H1 (cell line): ENCODE data around the gene SULT6B1. TPM values are rescaled to one million over a fixed set of nuclear protein-coding genes. Genes with fewer than 3 reads are reported as not detected.

Source experiments
- CTCF ChIA-PET: fragments of 300-600 bp; sonication (Branson Sonifier 250); formaldehyde crosslinking; loops from one replicate; lab custom pipeline; 2021; ENCODE audit not compliant: partially characterized antibody; lab: Charles Lee
- POLR2A ChIA-PET: fragments of 300-600 bp; sonication (Branson Sonifier 250); formaldehyde crosslinking; loops from one replicate; lab custom pipeline; 2021; ENCODE audit warnings: inconsistent platforms; ENCODE audit not compliant: partially characterized antibody; lab: Charles Lee
- DNase-seq, 2 experiments: peaks; one replicate each; pipeline versions ENCODE4 v3.0.0 to v3.0.0-alpha.2; 2010 to 2022; ENCODE audit warnings: low spot score in 2 of 2, low read depth in 1 of 2, mixed read lengths in 1 of 2
- FAIRE-seq: peaks from 2 replicates; lab custom pipeline; 2011; peaks lifted over from hg19 to GRCh38; lab: Jason Lieb, UNC
- H2AFZ ChIP-seq: 2 replicates; pipeline ENCODE4 v1.8.1; 2012; ENCODE audit warnings: low read length, inconsistent platforms
- H2AK5ac ChIP-seq: 2 replicates; pipeline ENCODE4 v1.6.1; 2013; ENCODE audit warnings: low read depth, low read length
- H2BK120ac ChIP-seq: replicated peaks from 2 replicates; pipeline ENCODE3; 2013; ENCODE audit warnings: low read depth, low read length, inconsistent platforms
- H2BK12ac ChIP-seq: 2 replicates; pipeline ENCODE4 v1.6.1; 2013; ENCODE audit warnings: low read depth, low read length
- H2BK15ac ChIP-seq: 2 replicates; pipeline ENCODE4 v1.6.1; 2013; ENCODE audit warnings: low read length
- H2BK20ac ChIP-seq: 2 replicates; pipeline ENCODE4 v1.6.1; 2013; ENCODE audit warnings: low read length
- H2BK5ac ChIP-seq: 2 replicates; pipeline ENCODE4 v1.6.1; 2013; ENCODE audit warnings: low read depth, low read length
- H3K14ac ChIP-seq: 2 replicates; pipeline ENCODE4 v1.6.1; 2013; ENCODE audit warnings: inconsistent platforms; ENCODE audit not compliant: insufficient read length
- H3K18ac ChIP-seq: 2 replicates; pipeline ENCODE4 v1.6.1; 2013; ENCODE audit warnings: low read length; ENCODE audit errors: extremely low read depth
- H3K23ac ChIP-seq: 2 replicates; pipeline ENCODE4 v1.6.1; 2013; ENCODE audit warnings: inconsistent platforms; ENCODE audit not compliant: insufficient read length
- H3K23me2 ChIP-seq: 2 replicates; pipeline ENCODE4 v1.6.1; 2013; ENCODE audit warnings: low read depth, low read length
- H3K27ac ChIP-seq: 2 replicates; pipeline ENCODE4 v1.6.1; 2011; ENCODE audit warnings: low read depth, low read length, inconsistent platforms
- H3K27me3 ChIP-seq, 4 experiments: replicated peaks in 1 of 4; 1 replicate in 1 of 4; 2 replicates in 3 of 4; pipeline versions ENCODE4 v1.6.1 to v1.8.1; 2011 to 2013; ENCODE audit warnings: low read length in 3 of 4, mild to moderate bottlenecking in 3 of 4, inconsistent platforms in 2 of 4, mixed read lengths in 2 of 4, moderate library complexity in 1 of 4; ENCODE audit not compliant: control insufficient read depth in 3 of 4, insufficient read depth in 3 of 4; ENCODE audit errors: extremely low read depth in 1 of 4
- H3K36me3 ChIP-seq, 4 experiments: 2 replicates each; pipeline versions ENCODE4 v1.6.1 to v1.8.1; 2011 to 2013; ENCODE audit warnings: mild to moderate bottlenecking in 4 of 4, low read length in 3 of 4, moderate library complexity in 2 of 4, control low read depth in 1 of 4, inconsistent platforms in 1 of 4; ENCODE audit not compliant: insufficient read depth in 4 of 4, control insufficient read depth in 2 of 4
- H3K4ac ChIP-seq: replicated peaks from 2 replicates; pipeline ENCODE3; 2013; ENCODE audit warnings: low read length, low read depth, mixed read lengths, inconsistent platforms; ENCODE audit not compliant: insufficient read length
- H3K4me1 ChIP-seq, 4 experiments: replicated peaks in 1 of 4; 1 replicate in 1 of 4; 2 replicates in 3 of 4; pipeline versions ENCODE4 v1.6.1 to v1.8.1; 2011 to 2013; ENCODE audit warnings: low read length in 3 of 4, inconsistent platforms in 2 of 4, mixed read lengths in 1 of 4; ENCODE audit not compliant: insufficient read depth in 4 of 4, control insufficient read depth in 3 of 4
- H3K4me2 ChIP-seq, 2 experiments: 2 replicates each; pipeline versions ENCODE4 v1.6.1 to v1.8.1; 2011 to 2013; ENCODE audit warnings: low read depth in 2 of 2, low read length in 2 of 2, control low read depth in 1 of 2, inconsistent platforms in 1 of 2, mild to moderate bottlenecking in 1 of 2; ENCODE audit not compliant: insufficient read depth in 1 of 2
- H3K4me3 ChIP-seq, 4 experiments: fragments of 200-600, 300-600 bp in 1 of 4; sonication (generic), shearing (Covaris generic), sonication (Bioruptor Twin) in 1 of 4; 2 replicates each; pipeline versions ENCODE4 v1.5.1 to v1.8.1; 2011 to 2016; ENCODE audit warnings: low read length in 4 of 4, low read depth in 3 of 4, control low read depth in 2 of 4, inconsistent platforms in 2 of 4, mild to moderate bottlenecking in 2 of 4, mixed read lengths in 1 of 4, moderate library complexity in 1 of 4; ENCODE audit not compliant: insufficient read depth in 2 of 4; ENCODE audit errors: extremely low read depth in 1 of 4
- H3K56ac ChIP-seq: replicated peaks from 2 replicates; pipeline ENCODE3; 2013; ENCODE audit warnings: low read depth, mild to moderate bottlenecking, mixed read lengths, low read length, inconsistent platforms; ENCODE audit not compliant: insufficient read length
- H3K79me1 ChIP-seq: 2 replicates; pipeline ENCODE4 v1.6.1; 2013; ENCODE audit warnings: low read depth, low read length, control low read depth
- H3K79me2 ChIP-seq, 2 experiments: 2 replicates each; pipeline versions ENCODE4 v1.6.1 to v1.8.1; 2012 to 2013; ENCODE audit warnings: low read length in 2 of 2, mild to moderate bottlenecking in 2 of 2, inconsistent platforms in 1 of 2; ENCODE audit not compliant: insufficient read depth in 2 of 2, control insufficient read depth in 1 of 2
- H3K9ac ChIP-seq, 4 experiments: replicated peaks in 1 of 4; 1 replicate in 1 of 4; 2 replicates in 3 of 4; pipeline versions ENCODE4 v1.6.1 to v1.8.1; 2011 to 2013; ENCODE audit warnings: low read depth in 3 of 4, low read length in 3 of 4, control low read depth in 2 of 4, mild to moderate bottlenecking in 2 of 4, moderate library complexity in 2 of 4, inconsistent platforms in 1 of 4; ENCODE audit errors: extremely low read depth in 1 of 4
- H3K9me3 ChIP-seq, 2 experiments: 2 replicates each; pipeline versions ENCODE4 v1.6.1 to v1.8.1; 2012 to 2013; ENCODE audit warnings: mild to moderate bottlenecking in 2 of 2, moderate library complexity in 2 of 2, control low read depth in 1 of 2, inconsistent platforms in 1 of 2, low read depth in 1 of 2, low read length in 1 of 2, mixed read lengths in 1 of 2; ENCODE audit not compliant: insufficient read depth in 2 of 2
- H4K20me1 ChIP-seq, 2 experiments: replicated peaks in 1 of 2; 2 replicates each; pipeline versions ENCODE3 to v1.8.1; 2011 to 2013; ENCODE audit warnings: inconsistent platforms in 2 of 2, low read length in 2 of 2, mild to moderate bottlenecking in 1 of 2; ENCODE audit not compliant: insufficient read depth in 2 of 2, control insufficient read depth in 1 of 2
- H4K5ac ChIP-seq: 2 replicates; pipeline ENCODE4 v1.6.1; 2013; ENCODE audit warnings: low read length, low read depth, mixed read lengths, inconsistent platforms; ENCODE audit not compliant: insufficient read length
- H4K8ac ChIP-seq: 2 replicates; pipeline ENCODE4 v1.8.0; 2013; ENCODE audit warnings: mild to moderate bottlenecking, moderate library complexity, low read length, inconsistent platforms; ENCODE audit not compliant: insufficient read depth; ENCODE audit errors: extremely low read depth
- H4K91ac ChIP-seq: replicated peaks from 2 replicates; pipeline ENCODE3; 2013; ENCODE audit warnings: low read length, mixed read lengths, inconsistent platforms; ENCODE audit not compliant: insufficient read length
- ATF3 ChIP-seq: IDR thresholded peaks from 2 replicates; pipeline ENCODE4 v1.6.1; 2011; ENCODE audit warnings: low read depth, mild to moderate bottlenecking, low read length; ENCODE audit not compliant: insufficient read depth
- BACH1 ChIP-seq: IDR thresholded peaks from 2 replicates; pipeline ENCODE4 v1.6.1; 2012; ENCODE audit warnings: low read length, improper control_type of control experiment
- CHD1 ChIP-seq: IDR thresholded peaks from 2 replicates; pipeline ENCODE4 v1.6.1; 2012; ENCODE audit warnings: low read depth, low read length, improper control_type of control experiment
- FOSL1 ChIP-seq: IDR thresholded peaks from 2 replicates; pipeline ENCODE4 v1.6.1; 2011; ENCODE audit warnings: mild to moderate bottlenecking, low read depth, low read length, moderate library complexity; ENCODE audit not compliant: insufficient read depth
- JUND ChIP-seq: IDR thresholded peaks from 2 replicates; pipeline ENCODE4 v1.6.1; 2011; ENCODE audit warnings: mild to moderate bottlenecking, improper control_type of control experiment, low read length
- KDM1A ChIP-seq: fragments of 200-600, 300-600 bp; sonication (generic); IDR thresholded peaks from 2 replicates; pipeline ENCODE4 v1.7.1; 2016; ENCODE audit warnings: mild to moderate bottlenecking, low read length, borderline replicate concordance
- KDM5A ChIP-seq: fragments of 200-600 bp; IDR thresholded peaks from 2 replicates; pipeline ENCODE4 v1.7.1; 2012; ENCODE audit warnings: mild to moderate bottlenecking, low read length, inconsistent platforms, mixed read lengths
- RXRA ChIP-seq: IDR thresholded peaks from 2 replicates; pipeline ENCODE4 v1.6.1; 2011; ENCODE audit warnings: low read depth, mild to moderate bottlenecking, low read length, moderate library complexity; ENCODE audit not compliant: insufficient read depth
- SIX5 ChIP-seq: IDR thresholded peaks from 2 replicates; pipeline ENCODE4 v1.6.1; 2011; ENCODE audit warnings: mild to moderate bottlenecking, low read depth, low read length
- TBP ChIP-seq: IDR thresholded peaks from 2 replicates; pipeline ENCODE4 v1.6.1; 2011; ENCODE audit warnings: low read depth, low read length, improper control_type of control experiment
- TCF12 ChIP-seq: IDR thresholded peaks from 2 replicates; pipeline ENCODE4 v1.6.1; 2011; ENCODE audit warnings: low read depth, mild to moderate bottlenecking, low read length
- USF2 ChIP-seq: IDR thresholded peaks from 2 replicates; pipeline ENCODE4 v1.6.1; 2011; ENCODE audit warnings: low read length, improper control_type of control experiment
- WGBS, 2 experiments: shearing (Covaris generic) in 1 of 2; methylation state at CpG; one replicate each; pipeline versions ENCODE4 v1.1.6 to v1.1.7; 2013 to 2015; ENCODE audit warnings: low lambda C conversion rate in 2 of 2, mixed read lengths in 2 of 2, inconsistent platforms in 1 of 2, low coverage in 1 of 2, missing lambda C conversion rate in 1 of 2; ENCODE audit not compliant: insufficient replicate concordance in 2 of 2, insufficient coverage in 1 of 2, insufficient read length in 1 of 2; ENCODE audit errors: extremely low coverage in 1 of 2, missing lambda C conversion rate in 1 of 2; 5-methylcytosine and 5-hydroxymethylcytosine counted together
- polyA plus RNA-seq, 7 experiments: library from polyadenylated mRNA; depleted of rRNA in 3 of 7; stranded (reverse) in 5 of 7; unstranded in 2 of 7; fragments of >200 nt in 5 of 7; fragments of 200-250 nt in 2 of 7; gene quantifications; 1 replicate in 5 of 7; 2 replicates in 1 of 7; 4 replicates in 1 of 7; pipeline versions ENCODE4 v1.2.1 to v1.2.3, GENCODE V29; 2011 to 2013; ENCODE audit warnings: missing spikeins in 2 of 7, mixed read lengths in 2 of 7
- total RNA-seq: library from RNA; stranded (reverse); fragmentation: NEBNext Ultra II Directional; extraction: Animal tissue kit (Norgen Biotek cat#: 25700); gene quantifications from 2 replicates; pipeline ENCODE4 v1.2.1, GENCODE V29; 2021

Gene SULT6B1
- total and polyA plus RNA-seq, 2 of the 8 experiments (the other 6 are each of a cell fraction or from before 2014, with no cell fraction given), result not detected

- H2BK5ac ChIP-seq, result no peak overlapping the region
- no peak overlapping the region for H2AFZ ChIP-seq
- H4K20me1 ChIP-seq, result no peaks in the 10 kb centered on the region
- FAIRE-seq (no peak), DNase-seq (no peak)
- H2AK5ac ChIP-seq, result no peak overlapping the region
- ChIA-PET CTCF (interaction anchor here (0.6 to 1.0 kb wide), 2 partner anchors 44 to 203 kb away, joined by 3 read pairs; no protein-coding TSS in a partner anchor), POLR2A (no interaction called here)
- H3K4me2 ChIP-seq, result no peak overlapping the region
- TF ChIP-seq JUND, result no peak
- TF ChIP-seq KDM5A, result no peak
- no peak for TF ChIP-seq BACH1
- TF ChIP-seq ATF3, result no peak
- TF ChIP-seq TCF12, result no peak
- TF ChIP-seq SIX5, result no peak
- no peak for TF ChIP-seq CHD1
- TF ChIP-seq TBP, result no peak
- no peak for TF ChIP-seq USF2
- TF ChIP-seq RXRA, result no peak
- no peak for TF ChIP-seq KDM1A
- no peak for TF ChIP-seq FOSL1
- H3K9ac ChIP-seq, result no peak overlapping the region
- peaks cover 2 to 10% (median 7%) of the 10 kb centered on the region in 4 experiments; a peak in 6 of 8 replicates for H3K36me3 ChIP-seq
- H3K9me3 ChIP-seq, result no peaks in the 10 kb centered on the region
- no peak overlapping the region for H2BK12ac ChIP-seq
- H2BK15ac ChIP-seq, result no peak overlapping the region
- H3K79me1 ChIP-seq, result no peaks in the 10 kb centered on the region; the same call in 1 of the 2 replicates
- H3K18ac ChIP-seq, result no peak overlapping the region
- H3K23me2 ChIP-seq, result 0 out of 2 replicates have a peak, but pooled peaks cover 1% of the 10 kb centered on the region
- 88% methylated on average over 2 of the region's 2 CpGs; no CpG with 5 or more reads in 1 of the 2 experiments for WGBS, 2 experiments
- H4K91ac ChIP-seq, result no peak overlapping the region
- H2BK20ac ChIP-seq, result no peak overlapping the region
- H3K56ac ChIP-seq, result no peak overlapping the region
- H3K23ac ChIP-seq, result no peak overlapping the region
- no peak overlapping the region for H4K5ac ChIP-seq
- H2BK120ac ChIP-seq, result no peak overlapping the region
- no peaks in the 10 kb centered on the region for H3K79me2 ChIP-seq
- H3K4me1 ChIP-seq, result no peaks in the 10 kb centered on the region
- peaks cover 0 to 2% (median 0%) of the 10 kb centered on the region in 4 experiments; a peak in 1 of 7 replicates for H3K27me3 ChIP-seq
- no peak overlapping the region for H3K27ac ChIP-seq
- no peak overlapping the region for H4K8ac ChIP-seq
- H3K14ac ChIP-seq, result no peak overlapping the region
- H3K4ac ChIP-seq, result no peak overlapping the region
- no peak overlapping the region for H3K4me3 ChIP-seq
Observed at GRCh38 chr2:37125416-37125815, 63.1 kb downstream of the SULT6B1 start.
